SK-N-SH treated with all-trans-retinoic acid at 6 μM for 48 hours (cell line): ENCODE results near the gene MRPL27.

Experiments used
- ATAC-seq: fragments of 200-7000 bp; cut with Tn5 transposase; 3 replicates; pipeline ENCODE4 v1.9.1; 2020; ENCODE audit warnings: mild to moderate bottlenecking, moderate library complexity
- ARNTL ChIP-seq: fragments of 450-650 bp; formaldehyde crosslinking; IDR thresholded peaks from 2 replicates; pipeline ENCODE4 v1.5.0; 2020; ENCODE audit warnings: low read depth, mild to moderate bottlenecking, moderate library complexity, borderline replicate concordance
- BACH2 ChIP-seq: fragments of 250-450 bp; sonication (Bioruptor Pico); IDR thresholded peaks from 2 replicates; pipeline ENCODE4 v1.9.0; 2021; ENCODE audit warnings: mild to moderate bottlenecking, borderline replicate concordance
- CREB5 ChIP-seq: fragments of 250-450 bp; sonication (Bioruptor Pico); IDR thresholded peaks from 2 replicates; pipeline ENCODE4 v1.5.1; 2020; ENCODE audit warnings: low read depth, mild to moderate bottlenecking, moderate library complexity
- CSDC2 ChIP-seq: fragments of 250-450 bp; sonication (Bioruptor Pico); IDR thresholded peaks from 2 replicates; pipeline ENCODE4 v1.5.0; 2020; ENCODE audit warnings: mild to moderate bottlenecking, moderate library complexity
- CSRNP3 ChIP-seq: fragments of 250-450 bp; sonication (Bioruptor Pico); IDR thresholded peaks from 2 replicates; pipeline ENCODE4 v1.5.1; 2021; ENCODE audit warnings: mild to moderate bottlenecking, moderate library complexity
- ESRRG ChIP-seq: fragments of 250-450 bp; sonication (Bioruptor Pico); IDR thresholded peaks from 2 replicates; pipeline ENCODE4 v1.6.1; 2021; ENCODE audit warnings: mild to moderate bottlenecking
- GLIS3 ChIP-seq: fragments of 250-450 bp; sonication (Bioruptor Pico); IDR thresholded peaks from 2 replicates; pipeline ENCODE4 v1.5.0; 2020; ENCODE audit warnings: mild to moderate bottlenecking, moderate library complexity
- ISL1 ChIP-seq: fragments of 250-450 bp; sonication (Bioruptor Pico); IDR thresholded peaks from 2 replicates; pipeline ENCODE4 v2.1.2; 2022; ENCODE audit warnings: mild to moderate bottlenecking, moderate library complexity
- OSR1 ChIP-seq: fragments of 250-450 bp; sonication (Bioruptor Pico); IDR thresholded peaks from 2 replicates; pipeline ENCODE4 v1.8.0; 2022; ENCODE audit warnings: moderate library complexity, mild to moderate bottlenecking, inconsistent platforms
- PATZ1 ChIP-seq: fragments of 250-450 bp; sonication (Bioruptor Pico); IDR thresholded peaks from 2 replicates; pipeline ENCODE4 v1.8.0; 2020; ENCODE audit warnings: mild to moderate bottlenecking, moderate library complexity, borderline replicate concordance
- POU6F1 ChIP-seq: fragments of 250-450 bp; sonication (Bioruptor Pico); IDR thresholded peaks from 2 replicates; pipeline ENCODE4 v1.8.0; 2021; ENCODE audit warnings: low read depth, mild to moderate bottlenecking, moderate library complexity, borderline replicate concordance
- PPARA ChIP-seq: fragments of 250-450 bp; sonication (Bioruptor Pico); IDR thresholded peaks from 2 replicates; pipeline ENCODE4 v1.5.0; 2020; ENCODE audit warnings: mild to moderate bottlenecking, borderline replicate concordance
- RARB ChIP-seq: fragments of 250-450 bp; sonication (Bioruptor Pico); IDR thresholded peaks from 2 replicates; pipeline ENCODE4 v1.8.0; 2021; ENCODE audit warnings: mild to moderate bottlenecking, moderate library complexity
- SNAI2 ChIP-seq: fragments of 250-450 bp; sonication (Bioruptor Pico); IDR thresholded peaks from 2 replicates; pipeline ENCODE4 v1.5.0; 2020; ENCODE audit warnings: mild to moderate bottlenecking, moderate library complexity
- TCF4 ChIP-seq: fragments of 250-450 bp; sonication (Bioruptor Pico); IDR thresholded peaks from 2 replicates; pipeline ENCODE4 v1.8.0; 2021; ENCODE audit warnings: mild to moderate bottlenecking, moderate library complexity, borderline replicate concordance
- TOX ChIP-seq: fragments of 250-450 bp; sonication (Bioruptor Pico); IDR thresholded peaks from 2 replicates; pipeline ENCODE4 v1.8.0; 2021; ENCODE audit warnings: mild to moderate bottlenecking, moderate library complexity, borderline replicate concordance
- TSHZ2 ChIP-seq: fragments of 250-450 bp; sonication (Bioruptor Pico); IDR thresholded peaks from 2 replicates; pipeline ENCODE4 v1.5.0; 2020; ENCODE audit warnings: mild to moderate bottlenecking, moderate library complexity
- ZC3H10 ChIP-seq: fragments of 250-450 bp; sonication (Bioruptor Pico); IDR thresholded peaks from 2 replicates; pipeline ENCODE4 v1.5.1; 2021; ENCODE audit warnings: mild to moderate bottlenecking, moderate library complexity
- ZFP3 ChIP-seq: fragments of 250-450 bp; sonication (Bioruptor Pico); IDR thresholded peaks from 2 replicates; pipeline ENCODE4 v1.5.0; 2020; ENCODE audit warnings: mild to moderate bottlenecking, moderate library complexity
- ZFP30 ChIP-seq: fragments of 450-650 bp; formaldehyde crosslinking; IDR thresholded peaks from 2 replicates; pipeline ENCODE4 v1.5.0; 2022; ENCODE audit warnings: mild to moderate bottlenecking, moderate library complexity
- ZNF565 ChIP-seq: fragments of 450-650 bp; formaldehyde crosslinking; conservative IDR thresholded peaks from 2 replicates; pipeline ENCODE4 v1.5.0; 2020; ENCODE audit warnings: low read depth, mild to moderate bottlenecking, moderate library complexity
- ZNF70 ChIP-seq: fragments of 450-650 bp; formaldehyde crosslinking; IDR thresholded peaks from 2 replicates; pipeline ENCODE4 v1.5.0; 2020; ENCODE audit warnings: mild to moderate bottlenecking, moderate library complexity
- ZNF8 ChIP-seq: fragments of 450-650 bp; formaldehyde crosslinking; IDR thresholded peaks from 2 replicates; pipeline ENCODE4 v1.5.0; 2020; ENCODE audit warnings: mild to moderate bottlenecking, moderate library complexity

Gene MRPL27

GRCh38 chr17:50355336-50355700, 17.7 kb downstream of the MRPL27 start (continued):
- TF ChIP-seq TOX (CRISPR knock-in tag), result no peak
- no peak for TF ChIP-seq ISL1
- TF ChIP-seq PATZ1 (CRISPR knock-in tag), result no peak
- TF ChIP-seq, all 23 proteins: peak for 0

- ATAC-seq, result no peak
- no peak for TF ChIP-seq POU6F1 (CRISPR knock-in tag)
- TF ChIP-seq CREB5 (CRISPR knock-in tag), result no peak
- no peak for TF ChIP-seq ARNTL
- no peak for TF ChIP-seq ZNF70 (CRISPR knock-in tag)
- TF ChIP-seq TOX (CRISPR knock-in tag), result no peak
- TF ChIP-seq PPARA (CRISPR knock-in tag), result no peak
- TF ChIP-seq CSDC2 (CRISPR knock-in tag), result no peak
- TF ChIP-seq RARB, result no peak
- TF ChIP-seq ISL1, result no peak
- TF ChIP-seq BACH2, result no peak
- TF ChIP-seq ZFP3, result no peak
- no peak for TF ChIP-seq PATZ1 (CRISPR knock-in tag)
- TF ChIP-seq TCF4 (CRISPR knock-in tag), result no peak
- TF ChIP-seq GLIS3 (CRISPR knock-in tag), result no peak
- no peak for TF ChIP-seq ZFP30 (CRISPR knock-in tag)
- no peak for TF ChIP-seq CSRNP3 (CRISPR knock-in tag)
- no peak for TF ChIP-seq ZC3H10 (CRISPR knock-in tag)
- no peak for TF ChIP-seq SNAI2
- no peak for TF ChIP-seq ZNF565
- TF ChIP-seq, all 23 proteins: peak for 0
Observed at GRCh38 chr17:50354776-50355175, 18.2 kb downstream of the MRPL27 start.

- ATAC-seq, result no peak
- no peak for TF ChIP-seq PPARA (CRISPR knock-in tag)
- no peak for TF ChIP-seq CREB5 (CRISPR knock-in tag)
- no peak for TF ChIP-seq ZFP30 (CRISPR knock-in tag)
- TF ChIP-seq ZNF70 (CRISPR knock-in tag), result no peak
- no peak for TF ChIP-seq OSR1
- no peak for TF ChIP-seq ZNF8
- no peak for TF ChIP-seq ESRRG (CRISPR knock-in tag)
- TF ChIP-seq POU6F1 (CRISPR knock-in tag), result no peak
- no peak for TF ChIP-seq TSHZ2 (CRISPR knock-in tag)
- no peak for TF ChIP-seq CSDC2 (CRISPR knock-in tag)
- TF ChIP-seq SNAI2, result no peak
- no peak for TF ChIP-seq ZNF565
- no peak for TF ChIP-seq RARB
- no peak for TF ChIP-seq BACH2
- no peak for TF ChIP-seq ZC3H10 (CRISPR knock-in tag)
- TF ChIP-seq ZFP3, result no peak
Observed at GRCh38 chr17:50354198-50354597, 18.8 kb downstream of the MRPL27 start.
